Glutamatergic neuron (in vitro differentiated cells): ENCODE data around the gene SSTR1. TPM values are rescaled to one million over a fixed set of nuclear protein-coding genes. Genes with fewer than 3 reads are reported as not detected.

Source experiments
- DNase-seq: peaks from one replicate; pipeline ENCODE4 v3.0.0; 2022
- H3K27ac Mint-ChIP-seq: one replicate; pipeline ENCODE4 v1.8.0; 2020; ENCODE audit warnings: mild to moderate bottlenecking, mixed read lengths, inconsistent platforms; ENCODE audit not compliant: unreplicated experiment
- H3K27me3 Mint-ChIP-seq: one replicate; pipeline ENCODE4 v1.8.0; 2020; ENCODE audit warnings: mild to moderate bottlenecking, moderate library complexity, mixed read lengths, inconsistent platforms; ENCODE audit not compliant: unreplicated experiment
- H3K36me3 Mint-ChIP-seq: one replicate; pipeline ENCODE4 v1.8.0; 2020; ENCODE audit warnings: mild to moderate bottlenecking, mixed read lengths, inconsistent platforms; ENCODE audit not compliant: unreplicated experiment
- H3K4me1 Mint-ChIP-seq: one replicate; pipeline ENCODE4 v1.8.0; 2020; ENCODE audit warnings: mild to moderate bottlenecking, low read depth, mixed read lengths, inconsistent platforms; ENCODE audit not compliant: unreplicated experiment
- H3K4me3 Mint-ChIP-seq: one replicate; pipeline ENCODE4 v1.8.0; 2020; ENCODE audit warnings: mild to moderate bottlenecking, mixed read lengths, inconsistent platforms; ENCODE audit not compliant: unreplicated experiment
- H3K9me3 Mint-ChIP-seq: one replicate; pipeline ENCODE4 v1.8.0; 2020; ENCODE audit warnings: mild to moderate bottlenecking, moderate library complexity, mixed read lengths, inconsistent platforms; ENCODE audit not compliant: unreplicated experiment
- long read RNA-seq: library from polyadenylated mRNA; unstranded; transcript quantifications from one replicate; pipeline ENCODE4 v2.0.0, GENCODE V29; 2020; ENCODE audit not compliant: unreplicated experiment
- total RNA-seq: library from RNA; stranded (reverse); fragmentation: NEBNext Ultra II Directional; extraction: Animal tissue kit (Norgen Biotek cat#: 25700); gene quantifications from one replicate; pipeline ENCODE4 v1.2.1, GENCODE V29; 2021; ENCODE audit not compliant: unreplicated experiment
- TF ChIP-seq, protein P1 (sequence below): fragments of 200-600 bp; sonication (generic); IDR thresholded peaks from one replicate; pipeline ENCODE4 v1.5.0; 2021; ENCODE audit not compliant: partially characterized antibody, unreplicated experiment

Gene SSTR1, protein sequence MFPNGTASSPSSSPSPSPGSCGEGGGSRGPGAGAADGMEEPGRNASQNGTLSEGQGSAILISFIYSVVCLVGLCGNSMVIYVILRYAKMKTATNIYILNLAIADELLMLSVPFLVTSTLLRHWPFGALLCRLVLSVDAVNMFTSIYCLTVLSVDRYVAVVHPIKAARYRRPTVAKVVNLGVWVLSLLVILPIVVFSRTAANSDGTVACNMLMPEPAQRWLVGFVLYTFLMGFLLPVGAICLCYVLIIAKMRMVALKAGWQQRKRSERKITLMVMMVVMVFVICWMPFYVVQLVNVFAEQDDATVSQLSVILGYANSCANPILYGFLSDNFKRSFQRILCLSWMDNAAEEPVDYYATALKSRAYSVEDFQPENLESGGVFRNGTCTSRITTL
- total RNA-seq, result 8.2 TPM
- long read RNA-seq, partial matches to known transcripts, result 0 of 1 reads
- long read RNA-seq, other reads (novel, unspliced or antisense), result 1 of 1 reads

DNA sequence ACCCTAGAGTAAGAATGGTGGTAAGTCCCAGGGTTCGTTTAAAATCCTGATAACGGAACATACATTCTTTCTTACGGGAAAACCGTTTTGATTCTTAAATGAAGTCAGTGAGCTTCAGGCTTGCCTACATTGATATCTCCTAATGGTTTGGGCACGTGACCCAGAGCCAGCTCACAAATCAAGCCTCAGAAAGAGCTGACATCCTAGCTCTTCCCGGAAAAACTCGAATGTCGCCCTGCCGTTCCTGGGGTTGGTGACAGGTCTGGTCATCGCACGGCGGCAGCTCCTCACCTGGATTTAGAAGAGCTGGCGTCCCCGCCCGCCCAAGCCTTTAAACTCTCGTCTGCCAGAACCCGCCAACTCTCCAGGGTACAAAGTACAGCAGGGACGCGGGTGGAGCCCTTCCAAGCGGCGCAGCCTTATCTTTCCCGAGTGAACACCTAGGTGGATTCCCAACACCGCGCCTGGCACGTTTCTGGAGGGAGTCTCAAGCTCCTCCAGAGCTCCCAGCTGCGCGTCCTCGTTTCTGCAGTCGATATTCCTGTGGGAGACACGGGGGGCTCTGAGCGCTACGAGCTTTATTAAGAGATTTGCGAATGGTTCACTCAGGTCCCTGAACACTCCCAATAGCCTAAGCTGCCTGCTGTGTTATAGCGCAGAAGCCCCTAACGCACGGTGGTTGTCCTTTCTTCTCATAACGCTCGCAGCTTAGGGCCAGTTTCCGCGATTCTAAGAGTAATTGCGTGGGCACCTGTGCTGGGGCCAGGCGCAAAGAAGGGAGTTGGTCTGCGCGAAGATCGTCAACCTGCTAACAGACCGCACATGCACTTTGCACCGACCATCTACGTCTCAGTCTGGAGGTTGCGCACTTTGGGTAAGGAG lies at the start of gene SSTR1:
SSTR1 (plus strand) TSS at position 169 of the 882 bp plus-strand sequence. CDS start 1,486 bp downstream, outside the sequence.
- DNase-seq, result peak; percentile 32
- TF ChIP-seq, protein P1, sequence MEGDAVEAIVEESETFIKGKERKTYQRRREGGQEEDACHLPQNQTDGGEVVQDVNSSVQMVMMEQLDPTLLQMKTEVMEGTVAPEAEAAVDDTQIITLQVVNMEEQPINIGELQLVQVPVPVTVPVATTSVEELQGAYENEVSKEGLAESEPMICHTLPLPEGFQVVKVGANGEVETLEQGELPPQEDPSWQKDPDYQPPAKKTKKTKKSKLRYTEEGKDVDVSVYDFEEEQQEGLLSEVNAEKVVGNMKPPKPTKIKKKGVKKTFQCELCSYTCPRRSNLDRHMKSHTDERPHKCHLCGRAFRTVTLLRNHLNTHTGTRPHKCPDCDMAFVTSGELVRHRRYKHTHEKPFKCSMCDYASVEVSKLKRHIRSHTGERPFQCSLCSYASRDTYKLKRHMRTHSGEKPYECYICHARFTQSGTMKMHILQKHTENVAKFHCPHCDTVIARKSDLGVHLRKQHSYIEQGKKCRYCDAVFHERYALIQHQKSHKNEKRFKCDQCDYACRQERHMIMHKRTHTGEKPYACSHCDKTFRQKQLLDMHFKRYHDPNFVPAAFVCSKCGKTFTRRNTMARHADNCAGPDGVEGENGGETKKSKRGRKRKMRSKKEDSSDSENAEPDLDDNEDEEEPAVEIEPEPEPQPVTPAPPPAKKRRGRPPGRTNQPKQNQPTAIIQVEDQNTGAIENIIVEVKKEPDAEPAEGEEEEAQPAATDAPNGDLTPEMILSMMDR, result no peak
- H3K36me3 Mint-ChIP-seq, result peaks cover 9% of the 10 kb centered on the region
- H3K27me3 Mint-ChIP-seq, result peaks cover 30% of the 10 kb centered on the region
- H3K9me3 Mint-ChIP-seq, result peaks cover 11% of the 10 kb centered on the region
- H3K27ac Mint-ChIP-seq, result no peak within 1 kb of the TSS
- H3K4me3 Mint-ChIP-seq, result peak within 1 kb of the TSS; percentile 95
- H3K4me1 Mint-ChIP-seq, result peaks cover 22% of the 10 kb centered on the region

DNA sequence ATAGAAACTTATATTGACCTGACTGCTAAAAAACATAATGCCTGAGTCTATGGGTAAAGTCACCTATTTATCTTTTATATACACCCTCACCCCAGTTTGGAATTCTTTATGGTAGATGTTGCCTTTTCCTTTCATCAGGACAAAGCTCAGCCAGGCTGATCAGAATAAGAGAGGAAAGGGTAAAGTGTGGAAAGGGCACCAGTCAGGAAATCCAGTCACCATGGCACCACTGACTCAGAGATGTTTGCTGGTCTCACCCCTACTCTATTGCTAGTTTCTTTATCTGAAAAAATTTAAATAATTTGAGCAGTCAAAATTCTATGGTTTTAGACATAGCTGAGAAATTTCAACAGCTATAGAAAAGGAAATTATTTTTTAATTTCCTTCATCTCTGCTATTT lies 49.2 kb upstream of the SSTR1 start:
- peaks cover 3% of the 10 kb centered on the region for H3K4me1 Mint-ChIP-seq
- TF ChIP-seq, protein P1, result no peak
- H3K27me3 Mint-ChIP-seq, result no peaks in the 10 kb centered on the region
- no peaks in the 10 kb centered on the region for H3K9me3 Mint-ChIP-seq
- no peak overlapping the region for H3K27ac Mint-ChIP-seq
- H3K36me3 Mint-ChIP-seq, result no peaks in the 10 kb centered on the region
- H3K4me3 Mint-ChIP-seq, result no peak overlapping the region
- DNase-seq, result no peak

DNA sequence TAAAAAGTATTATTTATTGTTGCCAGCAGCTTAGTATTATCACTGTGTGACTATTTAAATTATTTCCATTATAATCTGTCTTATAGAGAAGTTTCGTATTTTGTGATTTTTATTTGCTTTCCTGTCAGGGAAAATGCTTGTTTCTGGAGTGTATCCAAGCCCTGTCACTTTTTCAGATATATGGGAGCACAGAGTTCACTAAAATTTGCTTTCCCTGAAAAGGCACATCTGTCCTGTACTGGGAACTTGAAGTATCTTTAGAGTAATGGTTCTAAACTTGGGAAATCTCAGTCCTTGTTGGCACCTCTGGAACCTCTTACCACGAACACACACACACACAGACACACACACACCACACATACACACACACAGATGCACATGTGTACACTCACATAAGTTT lies 39.3 kb upstream of the SSTR1 start:
- Mint-ChIP-seq H3K27ac (no peak overlapping the region), H3K4me1 (peaks cover 6% of the 10 kb centered on the region), H3K4me3 (no peak overlapping the region), H3K9me3 (no peaks in the 10 kb centered on the region), H3K27me3 (no peaks in the 10 kb centered on the region), H3K36me3 (no peaks in the 10 kb centered on the region)
- TF ChIP-seq, protein P1, result no peak
- no peak for DNase-seq

DNA sequence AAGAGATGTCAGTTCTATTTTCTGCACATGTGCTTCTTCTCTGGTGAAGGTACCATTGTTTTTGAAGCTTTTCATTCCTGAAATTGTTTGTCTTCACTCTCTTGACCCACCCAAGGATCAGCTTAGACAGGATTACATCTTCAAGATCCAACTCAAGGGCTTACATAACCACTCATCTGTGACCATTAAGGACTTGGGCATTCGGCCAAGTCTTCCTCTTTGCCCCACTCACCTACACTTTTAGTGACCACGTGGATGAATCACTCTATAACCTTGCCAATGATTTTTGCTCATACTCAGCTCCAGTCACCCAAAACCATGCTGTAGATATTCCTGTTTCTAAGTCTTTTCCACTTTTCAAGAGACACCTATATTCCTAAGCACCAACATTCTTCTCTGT lies 36.5 kb upstream of the SSTR1 start:
- Mint-ChIP-seq H3K27ac (no peak overlapping the region), H3K4me1 (peaks cover 6% of the 10 kb centered on the region), H3K4me3 (no peak overlapping the region), H3K36me3 (no peaks in the 10 kb centered on the region), H3K27me3 (no peaks in the 10 kb centered on the region), H3K9me3 (no peaks in the 10 kb centered on the region)
- TF ChIP-seq, protein P1, result no peak
- DNase-seq, result no peak
